ENCODE measurements around the gene RNU2-63P. TPM values are rescaled to one million over a fixed set of nuclear protein-coding genes. Genes with fewer than 3 reads are reported as not detected.
"Not testable (repeated sequence)": the region's sequence is repeated elsewhere in the genome, so short reads cannot be mapped to it uniquely, and the experiment has no call there.

Gene RNU2-63P
- total and polyA plus RNA-seq, 2 of the 8 experiments (the other 6 are each of a cell fraction or from before 2014, with no cell fraction given): 6.6 TPM; not detected in 1

- not testable (repeated sequence) for H2BK120ac ChIP-seq (replicated peaks; ENCODE audit: low read depth, low read length); H3K4ac ChIP-seq (replicated peaks; ENCODE audit: insufficient read length, low read depth, low read length); H4K91ac ChIP-seq (replicated peaks; ENCODE audit: insufficient read length, low read length); H2AFZ ChIP-seq (ENCODE audit: low read length); DNase-seq (ENCODE audit: low read depth in 1 of 2, low spot score in 2 of 2); H3K79me2 ChIP-seq (ENCODE audit: control insufficient read depth in 1 of 2, insufficient read depth in 2 of 2, low read length in 2 of 2); H3K14ac ChIP-seq (ENCODE audit: insufficient read length); FAIRE-seq; H3K23ac ChIP-seq (ENCODE audit: insufficient read length); H3K27me3 ChIP-seq (replicated peaks in 1 of 4; ENCODE audit: control insufficient read depth in 3 of 4, extremely low read depth in 1 of 4, insufficient read depth in 3 of 4, low read length in 3 of 4); H2BK5ac ChIP-seq (ENCODE audit: low read depth, low read length); H3K27ac ChIP-seq (ENCODE audit: low read depth, low read length); H2BK20ac ChIP-seq (ENCODE audit: low read length); H4K5ac ChIP-seq (ENCODE audit: insufficient read length, low read depth, low read length); H3K23me2 ChIP-seq (ENCODE audit: low read depth, low read length); H3K36me3 ChIP-seq (ENCODE audit: control insufficient read depth in 2 of 4, insufficient read depth in 4 of 4, low read length in 3 of 4); H4K8ac ChIP-seq (ENCODE audit: extremely low read depth, insufficient read depth, low read length); H3K9me3 ChIP-seq (ENCODE audit: insufficient read depth in 2 of 2, low read depth in 1 of 2, low read length in 1 of 2); H2AK5ac ChIP-seq (ENCODE audit: low read depth, low read length); H3K56ac ChIP-seq (replicated peaks; ENCODE audit: insufficient read length, low read depth, low read length); H3K79me1 ChIP-seq (ENCODE audit: low read depth, low read length); H4K20me1 ChIP-seq (replicated peaks in 1 of 2; ENCODE audit: control insufficient read depth in 1 of 2, insufficient read depth in 2 of 2, low read length in 2 of 2); H3K9ac ChIP-seq (replicated peaks in 1 of 4; ENCODE audit: extremely low read depth in 1 of 4, low read depth in 3 of 4, low read length in 3 of 4); H2BK15ac ChIP-seq (ENCODE audit: low read length)
- 0 out of 2 replicates have a peak overlapping the region, but pooled peaks have one; percentile 77 for H2BK12ac ChIP-seq (ENCODE audit: low read depth, low read length)
- peak overlapping the region; percentile 84 to 85 for H3K4me2 ChIP-seq (ENCODE audit: insufficient read depth in 1 of 2, low read depth in 2 of 2, low read length in 2 of 2)
- 74% methylated on average over 2 of the region's 2 CpGs; no CpG with 5 or more reads in 1 of the 2 experiments for WGBS, 2 experiments (ENCODE audit: extremely low coverage in 1 of 2, insufficient coverage in 1 of 2, insufficient read length in 1 of 2, insufficient replicate concordance in 2 of 2, low coverage in 1 of 2, low lambda C conversion rate in 2 of 2, missing lambda C conversion rate in 1 of 2)
- POLR2A ChIA-PET (ENCODE audit: partially characterized antibody): interaction anchor here (1.1 to 5.3 kb wide), 11 partner anchors 9 to 172 kb away, joined by 3 to 60 read pairs (median 9); no protein-coding TSS in a partner anchor
- H3K18ac ChIP-seq (ENCODE audit: extremely low read depth, low read length): peak overlapping the region; percentile 96; the same call in 1 of the 2 replicates
- peak overlapping the region in 2 of 4 experiments; percentile 72 to 81; a peak in 5 of 8 replicates for H3K4me3 ChIP-seq (ENCODE audit: extremely low read depth in 1 of 4, insufficient read depth in 2 of 4, low read depth in 3 of 4, low read length in 4 of 4)
- H3K4me1 ChIP-seq (replicated peaks in 1 of 4; ENCODE audit: control insufficient read depth in 3 of 4, insufficient read depth in 4 of 4, low read length in 3 of 4): peaks cover 9 to 18% (median 13%) of the 10 kb centered on the region in 4 experiments
- CTCF ChIA-PET (ENCODE audit: partially characterized antibody): interaction anchor here (1.2 kb wide), 1 partner anchor 173 kb away, joined by 3 read pairs; no protein-coding TSS in a partner anchor
Observed at GRCh38 chr2:88017780-88018038, 1.4 kb upstream of the RNU2-63P start.

Measured in H1 (cell line).